ENCODE results near the gene RAB3GAP1.

The RAB3GAP1 gene

GRCh38 chr2:135190799-135191198 lies 138.7 kb downstream of the RAB3GAP1 start:
- Histone ChIP-seq H3K4me1 (ENCODE audit: control insufficient read depth, insufficient read depth, low read length) (no peaks in the 10 kb centered on the region), H3K27ac (ENCODE audit: extremely low read depth, low read depth, low read length) (no peak overlapping the region), H3K4me3 (ENCODE audit: low read depth, low read length) (no peak overlapping the region), H3K36me3 (ENCODE audit: control insufficient read depth in 2 of 2, insufficient read depth in 1 of 2, low read length in 2 of 2) (no peaks in the 10 kb centered on the region), H3K9me3 (ENCODE audit: control insufficient read depth, insufficient read depth, low read depth, low read length) (no peaks in the 10 kb centered on the region)
- no peak for TF ChIP-seq ZNF747 (tag by site-specific recombination; IDR thresholded peaks at IDR 0.05)
- no peak for TF ChIP-seq BCL11A (tag by site-specific recombination; IDR thresholded peaks at IDR 0.05; ENCODE audit: low read depth)
- no peak for TF ChIP-seq ZNF549 (tag by site-specific recombination; IDR thresholded peaks at IDR 0.05)
- no peak for TF ChIP-seq AEBP2 (tag by site-specific recombination; IDR thresholded peaks at IDR 0.05; ENCODE audit: borderline replicate concordance)
- TF ChIP-seq KLF16 (tag by site-specific recombination; IDR thresholded peaks at IDR 0.05), result no peak
- no peak for TF ChIP-seq ZNF274 (IDR thresholded peaks at IDR 0.05; ENCODE audit: low read length)
- no peak for TF ChIP-seq ZNF274 (tag by site-specific recombination; IDR thresholded peaks at IDR 0.05; ENCODE audit: borderline replicate concordance)
- TF ChIP-seq ZNF133 (tag by site-specific recombination; IDR thresholded peaks at IDR 0.05), result no peak
- TF ChIP-seq ZFP37 (tag by site-specific recombination; IDR thresholded peaks at IDR 0.05), result no peak
- TF ChIP-seq ZNF654 (tag by site-specific recombination; IDR thresholded peaks at IDR 0.05; ENCODE audit: low read depth), result no peak
- TF ChIP-seq OVOL3 (tag by site-specific recombination; IDR thresholded peaks at IDR 0.05), result no peak
- no peak for TF ChIP-seq ZNF292 (tag by site-specific recombination; IDR thresholded peaks at IDR 0.05; ENCODE audit: borderline replicate concordance, low read depth)
- TF ChIP-seq ZNF664 (tag by site-specific recombination; IDR thresholded peaks at IDR 0.05), result no peak
- TF ChIP-seq GLI4 (tag by site-specific recombination; IDR thresholded peaks at IDR 0.05), result no peak
- TF ChIP-seq CTCF (tag by site-specific recombination; IDR thresholded peaks at IDR 0.05), result no peak
- TF ChIP-seq ZNF544 (tag by site-specific recombination; IDR thresholded peaks at IDR 0.05), result no peak
- no peak for TF ChIP-seq SALL2 (tag by site-specific recombination; IDR thresholded peaks at IDR 0.05; ENCODE audit: borderline replicate concordance)
- TF ChIP-seq SCRT2 (tag by site-specific recombination; IDR thresholded peaks at IDR 0.05), result no peak
- ChIA-PET CTCF (no interaction called here), POLR2A (no interaction called here)

- no peaks in the 10 kb centered on the region for H3K9me3 ChIP-seq (ENCODE audit: control insufficient read depth, insufficient read depth, low read depth, low read length)
- CTCF ChIA-PET, result no interaction called here
- POLR2A ChIA-PET, result no interaction called here
- no peak overlapping the region for H3K27ac ChIP-seq (ENCODE audit: extremely low read depth, low read depth, low read length)
- H3K4me3 ChIP-seq (ENCODE audit: low read depth, low read length), result no peak overlapping the region
- H3K4me1 ChIP-seq (ENCODE audit: control insufficient read depth, insufficient read depth, low read length), result no peaks in the 10 kb centered on the region
- H3K36me3 ChIP-seq (ENCODE audit: control insufficient read depth in 2 of 2, insufficient read depth in 1 of 2, low read length in 2 of 2), result no peaks in the 10 kb centered on the region
- TF ChIP-seq ZNF416 (tag by site-specific recombination; IDR thresholded peaks at IDR 0.05) (no peak), KLF1 (tag by site-specific recombination; IDR thresholded peaks at IDR 0.05) (no peak), ZNF549 (tag by site-specific recombination; IDR thresholded peaks at IDR 0.05) (no peak), ZSCAN4 (tag by site-specific recombination; IDR thresholded peaks at IDR 0.05) (no peak), ZNF184 (tag by site-specific recombination; IDR thresholded peaks at IDR 0.05) (no peak), ZNF140 (tag by site-specific recombination; IDR thresholded peaks at IDR 0.05) (no peak), BCL6B (tag by site-specific recombination; IDR thresholded peaks at IDR 0.05) (no peak), PATZ1 (tag by site-specific recombination; IDR thresholded peaks at IDR 0.05) (no peak), ZNF692 (tag by site-specific recombination; IDR thresholded peaks at IDR 0.05) (no peak), MEIS1 (CRISPR knock-in tag; IDR thresholded peaks at IDR 0.05; ENCODE audit: borderline replicate concordance) (no peak)
Observed at GRCh38 chr2:135198481-135198880, 146.4 kb downstream of the RAB3GAP1 start.

Measured in HEK293 (cell line).